Measurements from ENCODE around the gene NACC1.

- TF ChIP-seq NFE2L2 (conservative IDR thresholded peaks at IDR 0.05; ENCODE audit: low read length) = no peak
- no peak for TF ChIP-seq HMGXB4 (CRISPR knock-in tag; IDR thresholded peaks at IDR 0.05; ENCODE audit: borderline replicate concordance)
- TF ChIP-seq CTCF (IDR thresholded peaks at IDR 0.05) = no peak
- TF ChIP-seq RFX5 (IDR thresholded peaks at IDR 0.05) = no peak
- no peak for TF ChIP-seq NPAS2 (CRISPR knock-in tag; IDR thresholded peaks at IDR 0.05; ENCODE audit: borderline replicate concordance)
- TF ChIP-seq REST (IDR thresholded peaks at IDR 0.05) = no peak
- no peak for TF ChIP-seq SREBF2 (IDR thresholded peaks at IDR 0.05)
- no peak for TF ChIP-seq POLR2A (IDR thresholded peaks at IDR 0.05; ENCODE audit: low read length)
- no peak for TF ChIP-seq TFCP2L1 (CRISPR knock-in tag; IDR thresholded peaks at IDR 0.05)
- no peak for TF ChIP-seq ZFP36 (IDR thresholded peaks at IDR 0.05; ENCODE audit: borderline replicate concordance, partially characterized antibody)
- no peak for TF ChIP-seq ELK1 (IDR thresholded peaks at IDR 0.05; ENCODE audit: low read depth, low read length)
- TF ChIP-seq KDM1A (IDR thresholded peaks at IDR 0.05; ENCODE audit: low read depth) = no peak
Measured at GRCh38 chr19:13098277-13099072, 19.6 kb upstream of the NACC1 start.
